ENCODE results near the gene PATZ1.

PATZ1 gene

DNA sequence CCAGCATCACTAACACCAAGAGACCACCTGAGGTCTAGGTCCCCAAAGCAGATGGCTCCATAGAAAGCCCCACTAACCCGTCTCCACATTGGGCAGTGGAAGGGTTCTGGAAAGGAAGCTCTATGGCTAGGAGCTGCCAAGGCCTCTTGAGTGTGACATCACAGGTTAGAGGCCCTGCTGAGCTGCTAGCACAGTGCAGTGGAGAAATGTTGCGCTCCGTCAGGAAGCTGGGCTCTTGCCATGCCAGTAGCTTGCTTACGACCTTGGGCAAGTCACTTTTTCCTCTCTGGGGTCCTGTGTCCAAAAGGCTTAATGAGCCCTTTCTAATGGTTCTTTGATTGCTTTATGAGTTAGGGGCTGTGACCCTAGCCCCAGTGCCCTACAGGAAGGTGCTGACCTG, 64.4 kb downstream of the PATZ1 start:
- no peak for DNase-seq

- DNase-seq = no peak
These were observed 66.2 kb downstream of the PATZ1 start for GRCh38 chr22:31279821-31280505.

- no peak for DNase-seq
These were observed 66.8 kb downstream of the PATZ1 start for GRCh38 chr22:31279327-31279669.

GRCh38 chr22:31278626-31279326, 67.4 kb downstream of the PATZ1 start:
- no peak for DNase-seq

- no peak for DNase-seq
These were observed 68.0 kb downstream of the PATZ1 start for GRCh38 chr22:31278151-31278621.

- DNase-seq = no peak
These were observed 68.4 kb downstream of the PATZ1 start for GRCh38 chr22:31277741-31278140.

DNA sequence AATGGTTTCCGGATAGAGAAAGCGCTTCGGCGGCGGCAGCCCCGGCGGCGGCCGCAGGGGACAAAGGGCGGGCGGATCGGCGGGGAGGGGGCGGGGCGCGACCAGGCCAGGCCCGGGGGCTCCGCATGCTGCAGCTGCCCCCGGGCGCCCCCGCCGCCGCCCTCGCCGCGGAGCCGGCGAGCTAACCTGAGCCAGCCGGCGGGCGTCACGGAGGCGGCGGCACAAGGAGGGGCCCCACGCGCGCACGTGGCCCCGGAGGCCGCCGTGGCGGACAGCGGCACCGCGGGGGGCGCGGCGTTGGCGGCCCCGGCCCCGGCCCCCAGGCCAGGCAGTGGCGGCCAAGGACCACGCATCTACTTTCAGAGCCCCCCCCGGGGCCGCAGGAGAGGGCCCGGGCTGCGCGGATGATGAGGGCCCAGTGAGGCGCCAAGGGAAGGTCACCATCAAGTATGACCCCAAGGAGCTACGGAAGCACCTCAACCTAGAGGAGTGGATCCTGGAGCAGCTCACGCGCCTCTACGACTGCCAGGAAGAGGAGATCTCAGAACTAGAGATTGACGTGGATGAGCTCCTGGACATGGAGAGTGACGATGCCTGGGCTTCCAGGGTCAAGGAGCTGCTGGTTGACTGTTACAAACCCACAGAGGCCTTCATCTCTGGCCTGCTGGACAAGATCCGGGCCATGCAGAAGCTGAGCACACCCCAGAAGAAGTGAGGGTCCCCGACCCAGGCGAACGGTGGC, 69.5 kb downstream of the PATZ1 start:
- no peak for DNase-seq
